T-helper 2 cell treated with Interferon-gamma antibody and Interleukin-4, amounts not matched to agents 100 ng/mL and 5 ng/mL, for 36 hours (primary cell): Measurements from ENCODE around the gene MAPKBP1. TPM values are rescaled to one million over a fixed set of nuclear protein-coding genes. Genes with fewer than 3 reads are reported as not detected.
"Not testable (repeated sequence)": the region's sequence is repeated elsewhere in the genome, so short reads cannot be mapped to it uniquely, and the experiment has no call there.

ENCODE experiments used
- intact Hi-C: fragments of 100-400 bp; cut with micrococcal nuclease; formaldehyde crosslinking; loops from one replicate; pipeline ENCODE4 v1.15.1; 2023
- total RNA-seq: library from RNA; stranded (reverse); gene quantifications from 2 replicates; pipeline ENCODE4 v1.2.3, GENCODE V29; 2022

Gene MAPKBP1
- total RNA-seq, result 39.7 and 39.8 TPM in 2 replicates

DNA sequence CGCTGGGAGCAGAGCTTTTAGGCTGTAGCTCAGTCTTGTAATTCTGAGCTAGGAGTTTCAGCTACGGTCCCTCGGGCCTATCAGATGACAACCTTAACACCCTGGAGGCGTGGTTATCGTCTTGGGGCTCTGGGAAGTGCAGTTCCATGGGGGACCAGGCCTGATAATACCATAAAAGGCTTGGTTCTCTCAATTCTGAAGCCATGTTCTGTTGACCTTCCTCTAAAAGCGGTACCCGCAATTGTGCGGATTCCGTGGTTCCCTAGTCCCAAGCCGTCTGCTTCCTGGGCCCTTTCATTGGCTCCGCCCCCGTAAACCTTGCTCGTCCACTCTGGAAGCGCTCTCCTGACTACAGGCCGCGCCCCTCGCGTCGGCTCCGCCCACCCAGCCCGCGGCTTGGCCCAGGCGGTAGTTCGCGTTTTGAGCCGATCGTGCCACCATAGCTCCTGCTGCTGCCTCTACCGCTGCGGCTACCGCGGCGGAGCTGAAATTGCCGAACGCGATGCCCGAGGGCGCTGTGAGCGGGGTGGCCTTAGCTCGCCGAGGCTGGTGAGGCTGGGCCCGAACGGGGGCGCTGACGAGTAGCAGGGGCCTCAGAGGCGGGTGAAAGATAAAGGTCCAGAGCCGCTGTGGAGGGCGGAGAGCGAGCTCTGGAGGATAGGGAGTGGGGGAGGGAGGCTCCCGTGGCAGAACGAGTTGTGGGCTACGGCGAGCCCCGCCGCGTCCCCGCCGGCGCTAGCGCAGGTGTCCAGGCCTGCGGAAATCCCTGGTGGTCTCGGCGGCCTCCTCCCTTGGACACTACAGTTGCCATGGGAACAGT, at the start of gene MAPKBP1:
Gene MAPKBP1 (plus strand): TSS at position 423 of the 820 bp plus-strand sequence. CDS start 792 bp downstream, outside the sequence.
- intact Hi-C loops, result loop anchor here (1.0 to 10.0 kb wide), 7 partner anchors 37 to 217 kb away; partner anchors contain the start of genes EHD4, JMJD7, MGA and TYRO3

DNA sequence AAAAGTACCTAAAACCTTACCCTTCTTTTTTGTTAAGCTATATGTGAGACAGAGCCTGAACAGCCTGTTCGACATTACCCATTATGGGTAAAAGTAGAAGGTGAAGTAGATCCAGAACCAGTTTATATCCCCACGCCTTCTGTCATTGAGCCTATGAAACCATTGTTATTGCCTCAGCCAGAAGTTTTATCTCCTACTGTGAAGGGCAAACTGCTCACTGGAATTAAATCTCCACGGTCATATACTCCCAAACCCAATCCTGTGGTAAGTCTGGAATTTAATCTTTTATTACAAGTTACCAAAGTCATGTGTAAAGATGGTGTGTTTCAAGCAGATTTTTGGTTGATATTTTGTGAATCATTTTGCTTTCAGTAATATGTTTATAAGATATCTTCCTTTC, 47.1 kb upstream of the MAPKBP1 start:
- intact Hi-C loops, result no loop called here

DNA sequence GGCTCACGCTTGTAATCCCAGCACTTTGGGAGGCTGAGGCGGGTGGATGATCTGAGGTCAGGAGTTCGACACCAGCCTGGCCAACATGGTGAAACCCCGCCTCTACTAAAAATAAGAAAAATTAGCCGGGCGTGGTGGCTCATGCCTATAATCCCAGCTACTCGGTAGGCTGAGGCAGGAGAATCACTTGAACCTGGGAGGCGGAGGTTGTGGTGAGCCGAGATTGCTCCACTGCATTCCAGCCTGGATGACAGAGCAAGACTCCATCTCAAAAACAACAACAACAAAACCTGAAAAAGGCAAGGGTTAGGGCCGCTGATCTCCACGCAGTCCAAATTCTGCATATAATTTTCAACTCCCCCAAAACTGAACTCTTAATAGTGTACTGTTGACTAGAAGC, 46.2 kb upstream of the MAPKBP1 start:
- intact Hi-C loops, result not testable (repeated sequence)

DNA sequence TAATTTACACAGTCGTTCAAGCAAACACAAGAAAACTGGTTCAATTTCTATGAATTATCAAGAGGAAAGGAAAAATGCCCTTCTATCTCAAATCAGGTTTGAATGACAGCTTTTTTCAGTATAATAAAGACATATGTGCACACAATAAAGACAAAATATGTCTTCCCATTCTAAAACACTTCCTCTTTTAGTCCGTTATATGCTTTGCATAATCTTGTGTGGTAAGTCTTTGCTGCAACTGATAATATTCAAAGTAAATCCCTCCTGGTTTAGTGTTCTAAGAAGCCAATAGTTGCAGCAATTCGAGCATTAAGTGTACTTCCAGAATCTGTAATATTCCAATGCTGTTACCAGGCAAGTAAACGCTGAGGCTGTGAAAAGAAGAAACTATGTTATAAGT, 43.7 kb upstream of the MAPKBP1 start:
- intact Hi-C loops, result no loop called here

DNA sequence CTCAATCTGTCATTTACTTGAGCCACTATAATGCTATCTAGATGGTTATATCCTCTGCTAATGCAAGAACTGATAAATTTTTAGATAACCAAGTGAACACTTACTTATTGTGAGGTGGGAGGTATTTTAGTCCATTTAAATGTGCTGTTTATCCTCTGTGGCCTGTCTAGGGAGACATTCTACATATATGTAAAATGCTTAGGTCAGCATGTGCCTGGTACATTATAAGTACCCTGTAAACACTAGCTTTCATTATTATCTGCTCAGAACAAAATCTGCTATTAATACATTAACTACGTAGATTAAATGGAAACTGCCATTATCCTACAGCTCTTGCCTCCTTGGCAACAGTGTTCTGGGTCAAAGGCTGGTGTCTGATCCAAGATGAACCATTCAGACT, 41.8 kb upstream of the MAPKBP1 start:
- intact Hi-C loops, result no loop called here

GRCh38 chr15:41734079-41734478, 40.2 kb upstream of the MAPKBP1 start:
- intact Hi-C loops, result no loop called here

DNA sequence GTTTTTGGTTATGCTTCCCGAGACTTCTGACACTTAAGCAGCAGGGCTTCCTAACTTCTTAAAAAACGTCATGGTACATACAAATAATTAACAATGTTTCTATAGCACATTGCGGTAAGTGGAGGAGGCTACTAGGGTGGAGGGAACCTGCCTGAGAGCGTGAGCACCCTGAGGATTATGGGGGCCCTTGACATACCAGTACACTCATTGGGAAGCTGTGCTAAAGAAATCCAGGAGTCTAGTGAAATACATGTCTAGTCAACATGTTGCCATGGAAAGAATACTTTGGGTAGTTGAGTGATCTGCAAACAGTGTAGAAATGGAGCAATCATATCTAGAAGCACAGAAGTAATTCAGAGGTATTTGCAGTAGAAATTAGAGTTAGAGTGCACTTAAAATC, 39.2 kb upstream of the MAPKBP1 start:
- intact Hi-C loops, result no loop called here

GRCh38 chr15:41735492-41735891, 38.8 kb upstream of the MAPKBP1 start:
- intact Hi-C loops, result not testable (repeated sequence)

DNA sequence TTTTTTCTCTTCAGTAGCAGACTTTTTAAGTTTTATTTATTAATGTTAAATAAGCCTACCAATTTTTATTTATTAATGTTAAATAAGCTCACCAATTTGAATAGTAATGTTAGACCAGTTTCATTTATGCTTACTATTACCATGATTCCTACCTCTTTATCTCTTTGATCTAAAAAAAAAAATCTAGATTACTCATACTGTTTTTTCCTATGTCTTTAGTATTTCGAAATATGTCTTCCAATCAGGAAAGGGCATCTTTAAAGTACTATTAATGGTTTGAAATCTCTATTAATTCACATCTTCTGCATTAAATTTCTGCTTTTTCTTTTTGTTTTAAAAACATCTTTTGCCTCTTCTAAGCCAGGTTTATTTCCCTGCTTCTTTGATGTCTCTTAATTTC, 27.5 kb upstream of the MAPKBP1 start:
- intact Hi-C loops, result no loop called here

DNA sequence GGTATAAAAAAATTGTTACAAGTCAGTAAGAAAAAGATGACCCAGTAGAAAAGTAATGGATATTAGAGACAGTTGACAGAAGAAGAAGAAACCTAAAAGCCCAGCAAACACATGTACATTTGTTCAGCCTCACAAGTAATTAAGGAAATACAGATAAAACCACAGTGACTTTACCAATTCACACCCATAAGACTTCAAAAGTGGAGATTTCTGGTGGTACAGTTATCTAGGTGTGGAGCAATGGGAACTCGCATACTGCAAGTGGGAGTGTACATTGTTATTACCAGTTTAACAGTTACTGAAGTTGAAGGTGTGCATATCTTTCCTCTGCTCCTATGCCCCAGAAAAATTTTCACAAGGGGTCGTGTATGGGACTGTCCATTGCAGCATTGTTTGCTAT, 18.1 kb upstream of the MAPKBP1 start:
- intact Hi-C loops, result no loop called here

- intact Hi-C loops, result loop anchor here (1.0 to 10.0 kb wide), 5 partner anchors 76 to 286 kb away; partner anchors contain the start of genes MGA and TYRO3
Measured at GRCh38 chr15:41772720-41773331, 1.5 kb upstream of the MAPKBP1 start.

DNA sequence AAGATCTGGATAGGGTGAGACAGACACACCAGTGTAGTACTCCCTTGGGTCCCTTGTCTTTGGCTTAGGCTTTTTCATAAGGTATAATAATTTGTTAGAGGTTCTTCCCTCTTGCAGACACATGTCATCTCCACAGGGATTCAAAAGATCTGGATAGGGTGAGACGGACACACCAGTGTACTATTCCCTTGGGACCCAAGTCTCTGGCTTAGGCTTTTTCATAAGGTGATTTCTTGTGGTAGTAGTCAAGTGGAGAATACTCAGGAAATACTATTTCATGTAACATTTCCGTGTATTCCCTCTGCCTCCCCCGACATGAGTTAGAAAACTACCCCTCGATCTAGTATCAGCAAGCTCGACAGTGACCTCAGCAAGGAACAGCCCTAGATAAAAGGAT, 954 bp upstream of the MAPKBP1 start:
- intact Hi-C loops, result loop anchor here (2.0 to 10.0 kb wide), 4 partner anchors 76 to 285 kb away; partner anchors contain the start of genes MGA and TYRO3

DNA sequence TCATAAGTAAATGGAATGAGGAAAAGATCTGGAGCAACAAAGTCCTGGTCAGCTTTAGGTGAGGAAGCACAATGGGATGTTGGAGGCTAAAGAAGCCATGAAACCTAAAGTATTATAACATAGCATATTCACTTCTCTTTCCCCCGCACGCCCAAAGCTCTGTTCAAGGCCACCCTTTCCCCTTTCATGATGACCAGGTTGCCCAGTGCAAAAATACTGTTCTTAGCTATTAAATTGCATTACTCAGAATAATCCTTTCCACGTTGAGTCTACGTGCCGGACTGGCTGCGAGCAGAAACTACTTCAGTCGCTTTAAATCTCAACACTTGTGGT, 589 bp upstream of the MAPKBP1 start:
- intact Hi-C loops, result loop anchor here (1.0 to 10.0 kb wide), 8 partner anchors 38 to 285 kb away; partner anchors contain the start of genes EHD4, JMJD7, MGA and TYRO3

DNA sequence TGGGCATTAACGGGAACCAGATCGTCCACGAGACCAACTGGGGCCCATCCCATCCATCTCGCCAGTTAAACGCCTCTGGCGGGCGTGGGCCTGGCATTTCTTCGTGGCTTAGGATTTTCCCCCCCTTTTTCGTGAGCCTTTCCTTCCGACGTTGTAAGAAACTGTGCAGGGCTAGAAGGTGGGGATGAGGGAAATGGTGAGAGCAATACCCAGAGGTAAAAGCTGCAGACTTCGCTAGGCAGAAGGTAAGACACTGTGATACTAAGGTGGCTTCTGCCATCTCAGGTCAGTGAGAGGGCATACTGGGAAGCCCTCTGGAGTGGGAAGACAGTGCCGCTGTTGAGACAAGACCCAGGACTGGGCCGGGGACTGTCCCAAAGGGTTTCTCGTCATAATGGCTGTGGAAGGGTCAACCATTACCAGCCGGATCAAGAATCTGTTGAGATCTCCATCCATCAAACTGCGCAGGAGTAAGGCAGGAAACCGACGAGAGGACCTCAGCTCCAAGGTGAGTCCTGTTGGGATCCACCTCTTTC, 666 bp downstream of the MAPKBP1 start:
- intact Hi-C loops, result loop anchor here (1.0 to 10.0 kb wide), 7 partner anchors 36 to 218 kb away; partner anchors contain the start of genes EHD4, JMJD7, MGA and TYRO3

GRCh38 chr15:41775651-41776050, 1.4 kb downstream of the MAPKBP1 start:
- intact Hi-C loops, result loop anchor here (10.0 kb wide), 1 partner anchor 111 kb away; the partner anchor contains the start of gene MGA

DNA sequence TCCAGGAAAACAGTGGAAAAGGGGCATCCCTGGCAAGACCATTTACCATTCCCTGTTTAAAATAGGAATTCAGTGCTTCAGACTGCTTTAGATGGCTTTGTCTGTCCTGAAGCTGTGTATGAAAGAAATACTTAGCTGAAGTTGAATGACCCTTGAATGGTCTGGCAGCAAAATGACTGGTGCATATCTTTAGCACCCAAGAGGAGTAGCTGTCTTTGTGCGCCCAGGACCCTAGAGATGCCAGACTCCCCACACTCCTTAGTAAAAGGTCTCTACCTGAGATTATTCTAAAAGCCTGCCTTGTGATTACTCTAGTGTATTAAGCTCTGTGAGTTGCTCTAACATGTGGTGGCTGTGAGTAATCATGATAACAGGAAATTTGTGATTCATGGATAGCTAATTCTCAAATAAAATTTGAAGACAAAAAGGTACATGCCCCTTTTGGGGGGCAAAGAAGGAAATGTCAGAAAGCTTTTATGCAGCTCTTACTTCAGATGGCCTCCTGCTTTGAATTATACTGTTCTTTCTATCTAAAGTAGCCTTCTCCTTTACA, 3.2 kb downstream of the MAPKBP1 start:
- intact Hi-C loops, result loop anchor here (10.0 kb wide), 1 partner anchor 113 kb away; the partner anchor contains the start of gene MGA

DNA sequence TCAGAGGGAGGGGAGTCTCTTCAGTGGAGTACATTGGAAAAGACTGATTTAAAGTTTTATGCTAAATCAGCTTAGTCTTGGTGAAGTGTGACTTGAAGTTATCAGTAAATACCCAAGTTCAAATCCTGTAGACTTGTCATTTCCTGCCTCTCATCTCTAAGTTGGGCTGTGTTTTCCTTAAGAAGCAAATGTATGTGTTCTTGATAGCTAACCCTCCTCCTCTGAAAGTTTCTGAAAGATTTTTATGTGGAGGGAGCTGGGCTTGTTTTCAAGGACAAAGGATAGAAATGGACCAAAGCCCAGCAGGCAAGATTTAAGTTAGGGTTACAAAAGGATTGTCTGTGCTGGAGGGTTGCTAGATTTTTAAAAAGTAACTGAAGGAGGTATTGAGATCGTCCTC, 4.2 kb downstream of the MAPKBP1 start:
- intact Hi-C loops, result loop anchor here (10.0 kb wide), 1 partner anchor 114 kb away; the partner anchor contains the start of gene MGA

DNA sequence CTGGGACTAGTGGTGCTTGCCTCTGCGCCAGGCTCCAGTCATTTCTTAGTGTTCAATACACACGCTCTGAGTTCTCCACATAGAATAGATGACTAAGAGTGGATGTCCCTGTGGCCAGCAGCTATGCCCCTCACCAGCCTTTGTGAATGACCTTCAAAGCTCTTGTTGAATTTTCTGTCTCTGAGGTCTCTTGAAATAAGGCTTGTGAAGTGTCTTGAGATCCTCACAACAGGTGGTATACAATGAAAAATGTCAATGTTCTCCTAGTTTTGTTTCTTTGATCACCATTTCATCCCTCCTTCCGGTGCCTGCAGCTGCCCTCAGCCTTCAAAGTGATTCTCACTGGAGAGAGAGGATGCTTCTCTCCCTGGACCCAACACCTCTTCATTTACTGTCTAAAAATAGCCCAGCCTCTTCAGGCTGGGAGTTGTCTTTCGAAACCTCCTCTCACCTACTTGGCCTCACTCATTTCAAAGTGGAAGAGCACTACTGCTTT, 5.4 kb downstream of the MAPKBP1 start:
- intact Hi-C loops, result loop anchor here (10.0 kb wide), 1 partner anchor 115 kb away; the partner anchor contains the start of gene MGA

DNA sequence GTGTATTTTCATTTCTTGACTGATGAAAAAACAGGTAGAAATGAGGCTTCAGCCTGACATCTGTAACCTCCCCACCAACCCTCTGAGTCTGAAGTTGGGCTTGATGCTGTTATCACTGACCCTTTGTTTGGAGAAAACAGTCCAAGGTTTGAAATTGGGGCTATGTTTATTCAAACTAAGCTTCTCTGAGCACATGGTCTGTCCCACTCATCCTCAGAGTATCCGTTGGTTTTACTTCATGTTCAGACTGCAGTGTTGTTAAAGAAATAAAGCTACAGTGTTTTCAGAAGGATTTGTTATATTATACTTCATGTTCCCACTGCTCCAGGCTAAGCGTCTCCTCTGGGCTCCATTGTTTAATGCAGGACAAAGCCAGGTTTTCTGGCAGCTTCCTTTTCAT, 6.0 kb downstream of the MAPKBP1 start:
- intact Hi-C loops, result no loop called here

- intact Hi-C loops, result no loop called here
Measured at GRCh38 chr15:41780727-41781126, 6.4 kb downstream of the MAPKBP1 start.
